Skin epidermis (tissue), 12 donors: Measurements from ENCODE around the gene CKAP5.
A peak's percentile ranks its signal among the peaks of the same experiment; 100 is the strongest.

Experiments
- H3K27ac ChIP-seq, 21 experiments: fragments of 200-600 bp; sonication (generic) in 11 of 21; one replicate each; pipeline ENCODE4 v1.5.0; 2020; ENCODE audit warnings: mild to moderate bottlenecking in 3 of 21, inconsistent platforms in 2 of 21, moderate library complexity in 2 of 21
- H3K4me3 ChIP-seq, 7 experiments: fragments of 200-600 bp; sonication (generic) in 2 of 7; one replicate each; pipeline ENCODE4 v1.5.0; 2020; ENCODE audit warnings: inconsistent platforms in 2 of 7, mild to moderate bottlenecking in 2 of 7, moderate library complexity in 1 of 7

The CKAP5 gene

GRCh38 chr11:46845740-46846509 lies at the start of gene CKAP5:
Gene CKAP5, minus strand, starts transcription at chr11:46846280. Its CDS starts 25,049 bp downstream, at chr11:46821231.
- Histone ChIP-seq H3K4me3 (peak within 1 kb of the TSS; percentile 57 to 100 (median 82)), H3K27ac (peak within 1 kb of the TSS; percentile 73 to 93 (median 85))

- no peak overlapping the region for H3K4me3 ChIP-seq
- no peak overlapping the region for H3K27ac ChIP-seq
These were observed 49.7 kb upstream of the CKAP5 start for GRCh38 chr11:46895821-46896220.

- H3K4me3 ChIP-seq: no peak overlapping the region
- no peak overlapping the region for H3K27ac ChIP-seq
These were observed 48.9 kb upstream of the CKAP5 start for GRCh38 chr11:46894961-46895360.

- H3K4me3 ChIP-seq: no peak overlapping the region
- no peak overlapping the region for H3K27ac ChIP-seq
These were observed 48.4 kb upstream of the CKAP5 start for GRCh38 chr11:46894506-46894905.

- H3K4me3 ChIP-seq: no peak overlapping the region
- H3K27ac ChIP-seq: no peak overlapping the region
These were observed 46.8 kb upstream of the CKAP5 start for GRCh38 chr11:46892838-46893237.

GRCh38 chr11:46892109-46892508 lies 46.0 kb upstream of the CKAP5 start:
- Histone ChIP-seq H3K27ac (no peak overlapping the region), H3K4me3 (no peak overlapping the region)

GRCh38 chr11:46890665-46891064 lies 44.6 kb upstream of the CKAP5 start:
- no peak overlapping the region for H3K27ac ChIP-seq
- no peak overlapping the region for H3K4me3 ChIP-seq

- Histone ChIP-seq H3K27ac (no peak overlapping the region), H3K4me3 (no peak overlapping the region)
These were observed 43.8 kb upstream of the CKAP5 start for GRCh38 chr11:46889689-46890475.

GRCh38 chr11:46889251-46889650 lies 43.2 kb upstream of the CKAP5 start:
- no peak overlapping the region for H3K27ac ChIP-seq

GRCh38 chr11:46888636-46889035 lies 42.6 kb upstream of the CKAP5 start:
- Histone ChIP-seq H3K27ac (no peak overlapping the region), H3K4me3 (no peak overlapping the region)

More at GRCh38 chr11:46889251-46889650, 43.2 kb upstream of the CKAP5 start:
- no peak overlapping the region for H3K4me3 ChIP-seq

GRCh38 chr11:46886211-46886610 lies 40.1 kb upstream of the CKAP5 start:
- Histone ChIP-seq H3K27ac (no peak overlapping the region), H3K4me3 (no peak overlapping the region)

- no peak overlapping the region for H3K27ac ChIP-seq
- no peak overlapping the region for H3K4me3 ChIP-seq
These were observed 33.0 kb upstream of the CKAP5 start for GRCh38 chr11:46879056-46879585.

- Histone ChIP-seq H3K4me3 (no peak overlapping the region), H3K27ac (no peak overlapping the region)
These were observed 31.5 kb upstream of the CKAP5 start for GRCh38 chr11:46877580-46877979.

- H3K27ac ChIP-seq: no peak overlapping the region
- no peak overlapping the region for H3K4me3 ChIP-seq
These were observed 30.4 kb upstream of the CKAP5 start for GRCh38 chr11:46876471-46876870.

GRCh38 chr11:46874586-46874985 lies 28.5 kb upstream of the CKAP5 start:
- no peak overlapping the region for H3K4me3 ChIP-seq

GRCh38 chr11:46868912-46869311 lies 22.8 kb upstream of the CKAP5 start:
- Histone ChIP-seq H3K4me3 (no peak overlapping the region), H3K27ac (peak overlapping the region in 1 of 21 experiments; percentile 24)

More at GRCh38 chr11:46874586-46874985, 28.5 kb upstream of the CKAP5 start:
- H3K27ac ChIP-seq: no peak overlapping the region

- H3K4me3 ChIP-seq: no peak overlapping the region
- H3K27ac ChIP-seq: no peak overlapping the region
These were observed 19.3 kb upstream of the CKAP5 start for GRCh38 chr11:46865340-46865739.

- Histone ChIP-seq H3K4me3 (no peak overlapping the region), H3K27ac (no peak overlapping the region)
These were observed 14.1 kb upstream of the CKAP5 start for GRCh38 chr11:46860218-46860617.

GRCh38 chr11:46858920-46859546 lies 13.0 kb upstream of the CKAP5 start:
- no peak overlapping the region for H3K4me3 ChIP-seq
- no peak overlapping the region for H3K27ac ChIP-seq

- H3K27ac ChIP-seq: peak overlapping the region in 2 of 21 experiments; percentile 22 to 70
These were observed 11.6 kb upstream of the CKAP5 start for GRCh38 chr11:46857666-46858065.

More at GRCh38 chr11:46857666-46858065, 11.6 kb upstream of the CKAP5 start:
- no peak overlapping the region for H3K4me3 ChIP-seq
